Esophagus muscularis mucosa (tissue), 3 donors: ENCODE measurements around the gene TNFSF4.

Experiments used
- POLR2A ChIP-seq: fragments of 450-650 bp; IDR thresholded peaks from one replicate; pipeline ENCODE4 v1.6.1; 2017; ENCODE audit warnings: antibody characterized with exemption, moderate library complexity, mild to moderate bottlenecking, low read depth
- TF ChIP-seq, protein P1 (sequence below), 3 experiments: fragments of 200-600 bp in 2 of 3; fragments of 450-650 bp in 1 of 3; sonication (generic) in 2 of 3; IDR thresholded peaks; one replicate each; pipeline ENCODE4 v1.5.1; 2017 to 2019; ENCODE audit warnings: antibody characterized with exemption in 3 of 3, mild to moderate bottlenecking in 2 of 3, moderate library complexity in 1 of 3

DNA sequence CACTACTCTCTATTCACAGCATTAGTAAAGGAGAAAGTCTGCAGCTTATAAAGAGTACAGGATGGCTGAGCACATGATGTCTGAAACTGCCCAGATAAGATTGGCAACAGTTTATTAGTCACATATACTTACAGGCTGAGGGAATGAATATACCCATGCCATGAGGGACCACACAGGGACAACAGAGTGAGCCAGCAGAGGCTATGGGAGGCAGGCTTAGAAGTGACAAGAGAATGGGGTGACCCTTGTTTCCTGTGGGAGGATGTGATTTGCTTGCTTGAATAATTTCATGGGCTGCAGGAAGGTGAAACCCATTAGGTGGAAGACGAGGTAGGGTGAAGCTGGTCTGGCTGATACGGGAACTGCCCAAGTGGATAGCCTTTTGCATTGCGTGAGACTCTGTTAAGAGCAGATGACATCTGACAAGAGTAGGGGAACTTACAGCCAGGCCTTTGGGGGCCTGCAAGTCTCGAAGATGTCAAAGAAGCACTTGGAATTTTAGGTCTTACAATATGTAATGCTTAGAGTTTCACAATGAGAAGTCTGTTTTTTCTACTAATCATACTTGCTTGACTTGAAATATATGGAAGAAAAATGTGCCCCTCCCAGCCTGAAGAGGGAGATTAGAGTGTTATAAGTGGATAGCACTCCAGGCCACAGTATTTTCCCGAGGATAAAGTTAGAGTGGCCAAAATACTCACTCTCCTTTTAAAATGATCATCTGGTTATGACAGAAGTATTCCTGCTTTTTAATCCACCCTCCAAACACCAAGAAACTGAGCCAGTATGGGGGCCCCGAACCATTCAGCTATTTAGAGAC, 34.6 kb upstream of the TNFSF4 start:
- TF ChIP-seq, protein P1, sequence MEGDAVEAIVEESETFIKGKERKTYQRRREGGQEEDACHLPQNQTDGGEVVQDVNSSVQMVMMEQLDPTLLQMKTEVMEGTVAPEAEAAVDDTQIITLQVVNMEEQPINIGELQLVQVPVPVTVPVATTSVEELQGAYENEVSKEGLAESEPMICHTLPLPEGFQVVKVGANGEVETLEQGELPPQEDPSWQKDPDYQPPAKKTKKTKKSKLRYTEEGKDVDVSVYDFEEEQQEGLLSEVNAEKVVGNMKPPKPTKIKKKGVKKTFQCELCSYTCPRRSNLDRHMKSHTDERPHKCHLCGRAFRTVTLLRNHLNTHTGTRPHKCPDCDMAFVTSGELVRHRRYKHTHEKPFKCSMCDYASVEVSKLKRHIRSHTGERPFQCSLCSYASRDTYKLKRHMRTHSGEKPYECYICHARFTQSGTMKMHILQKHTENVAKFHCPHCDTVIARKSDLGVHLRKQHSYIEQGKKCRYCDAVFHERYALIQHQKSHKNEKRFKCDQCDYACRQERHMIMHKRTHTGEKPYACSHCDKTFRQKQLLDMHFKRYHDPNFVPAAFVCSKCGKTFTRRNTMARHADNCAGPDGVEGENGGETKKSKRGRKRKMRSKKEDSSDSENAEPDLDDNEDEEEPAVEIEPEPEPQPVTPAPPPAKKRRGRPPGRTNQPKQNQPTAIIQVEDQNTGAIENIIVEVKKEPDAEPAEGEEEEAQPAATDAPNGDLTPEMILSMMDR (IDR thresholded peaks at IDR 0.05): no peak
- TF ChIP-seq POLR2A: no peak
